Measurements from ENCODE around the gene SMTN.

Gene SMTN

DNA sequence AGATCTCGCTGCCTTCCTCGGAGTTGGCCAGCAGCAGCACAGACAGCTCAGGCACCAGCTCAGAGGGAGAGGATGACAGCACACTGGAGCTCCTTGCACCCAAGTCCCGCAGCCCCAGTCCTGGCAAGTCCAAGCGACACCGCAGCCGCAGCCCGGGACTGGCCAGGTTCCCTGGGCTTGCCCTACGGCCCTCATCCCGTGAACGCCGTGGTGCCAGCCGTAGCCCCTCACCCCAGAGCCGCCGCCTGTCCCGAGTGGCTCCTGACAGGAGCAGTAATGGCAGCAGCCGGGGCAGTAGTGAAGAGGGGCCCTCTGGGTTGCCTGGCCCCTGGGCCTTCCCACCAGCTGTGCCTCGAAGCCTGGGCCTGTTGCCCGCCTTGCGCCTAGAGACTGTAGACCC is 52.8 kb downstream of the SMTN start:
- H3K4me3 ChIP-seq (replicated peaks; ENCODE audit: low read depth, low read length) = no peak overlapping the region
- TF ChIP-seq, protein P1, sequence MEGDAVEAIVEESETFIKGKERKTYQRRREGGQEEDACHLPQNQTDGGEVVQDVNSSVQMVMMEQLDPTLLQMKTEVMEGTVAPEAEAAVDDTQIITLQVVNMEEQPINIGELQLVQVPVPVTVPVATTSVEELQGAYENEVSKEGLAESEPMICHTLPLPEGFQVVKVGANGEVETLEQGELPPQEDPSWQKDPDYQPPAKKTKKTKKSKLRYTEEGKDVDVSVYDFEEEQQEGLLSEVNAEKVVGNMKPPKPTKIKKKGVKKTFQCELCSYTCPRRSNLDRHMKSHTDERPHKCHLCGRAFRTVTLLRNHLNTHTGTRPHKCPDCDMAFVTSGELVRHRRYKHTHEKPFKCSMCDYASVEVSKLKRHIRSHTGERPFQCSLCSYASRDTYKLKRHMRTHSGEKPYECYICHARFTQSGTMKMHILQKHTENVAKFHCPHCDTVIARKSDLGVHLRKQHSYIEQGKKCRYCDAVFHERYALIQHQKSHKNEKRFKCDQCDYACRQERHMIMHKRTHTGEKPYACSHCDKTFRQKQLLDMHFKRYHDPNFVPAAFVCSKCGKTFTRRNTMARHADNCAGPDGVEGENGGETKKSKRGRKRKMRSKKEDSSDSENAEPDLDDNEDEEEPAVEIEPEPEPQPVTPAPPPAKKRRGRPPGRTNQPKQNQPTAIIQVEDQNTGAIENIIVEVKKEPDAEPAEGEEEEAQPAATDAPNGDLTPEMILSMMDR (IDR thresholded peaks at IDR 0.05; ENCODE audit: low read depth, low read length, missing control alignments) = no peak
- no peak for DNase-seq (ENCODE audit: extremely low read depth, low read depth)

DNA sequence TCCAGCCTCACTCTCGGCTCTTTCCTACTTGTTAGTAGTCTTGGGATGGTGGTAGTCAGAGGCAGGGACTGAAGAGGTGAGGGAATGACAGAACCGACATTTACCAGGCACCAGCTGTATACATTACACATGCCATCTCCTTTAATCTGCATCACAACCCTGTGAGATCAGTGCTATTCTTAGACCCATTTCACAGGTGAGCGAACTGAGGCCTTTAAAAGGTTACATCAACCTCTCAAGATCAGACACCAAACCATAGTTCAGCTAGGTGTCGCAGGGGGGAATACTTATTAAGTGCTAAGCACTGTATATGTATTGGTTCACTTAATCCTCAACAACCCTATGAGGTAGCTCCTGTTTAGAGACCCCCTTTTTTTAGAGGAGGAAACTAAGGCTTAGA is 53.6 kb downstream of the SMTN start:
- H3K4me3 ChIP-seq (replicated peaks; ENCODE audit: low read depth, low read length) = no peak overlapping the region
- DNase-seq (ENCODE audit: extremely low read depth, low read depth) = no peak
- TF ChIP-seq, protein P1 (IDR thresholded peaks at IDR 0.05; ENCODE audit: low read depth, low read length, missing control alignments) = no peak

DNA sequence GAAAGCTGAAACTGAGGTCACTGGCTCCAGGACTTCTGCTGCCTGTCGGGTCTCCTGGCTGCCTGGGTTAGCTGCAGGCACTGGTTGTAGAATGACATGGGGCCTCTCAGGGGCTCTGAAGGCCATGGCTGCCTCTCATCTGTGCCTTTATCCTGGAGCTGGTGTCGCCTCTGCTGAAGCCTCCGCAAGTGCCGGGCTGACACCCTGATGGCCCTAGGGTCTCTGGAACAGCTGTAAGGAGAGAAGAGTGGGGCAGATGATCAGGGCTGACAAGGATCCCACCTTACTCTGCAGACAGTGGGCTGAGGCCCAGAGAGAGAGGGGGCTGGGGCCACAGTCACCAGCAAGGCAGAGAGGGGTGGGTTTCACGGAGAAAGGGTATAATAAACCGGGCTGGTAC is 54.6 kb downstream of the SMTN start:
- TF ChIP-seq, protein P1 (IDR thresholded peaks at IDR 0.05; ENCODE audit: low read depth, low read length, missing control alignments) = no peak
- DNase-seq (ENCODE audit: extremely low read depth, low read depth) = no peak
- no peak overlapping the region for H3K4me3 ChIP-seq (replicated peaks; ENCODE audit: low read depth, low read length)

DNA sequence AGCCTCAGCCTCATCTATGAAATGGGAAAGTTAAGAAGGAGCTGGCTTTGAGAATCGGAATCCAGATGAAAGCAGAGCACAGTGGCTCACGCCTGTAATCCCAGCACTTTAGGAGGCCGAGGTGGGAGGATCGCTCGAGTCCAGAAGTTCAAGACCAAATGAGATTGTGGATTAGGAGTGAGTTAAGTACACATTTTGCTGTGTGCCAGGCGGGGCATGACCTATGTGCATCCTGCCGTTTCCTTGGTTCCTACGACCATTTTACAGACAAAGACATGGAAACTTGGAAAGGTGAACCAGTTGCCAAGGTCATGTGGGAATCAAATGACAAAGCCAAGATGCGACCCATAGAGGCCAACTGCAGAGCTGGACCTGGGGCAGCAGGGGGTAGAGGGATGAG is 55.0 kb downstream of the SMTN start:
- H3K4me3 ChIP-seq (replicated peaks; ENCODE audit: low read depth, low read length) = no peak overlapping the region
- TF ChIP-seq, protein P1 (IDR thresholded peaks at IDR 0.05; ENCODE audit: low read depth, low read length, missing control alignments) = no peak
- DNase-seq (ENCODE audit: extremely low read depth, low read depth) = no peak

DNA sequence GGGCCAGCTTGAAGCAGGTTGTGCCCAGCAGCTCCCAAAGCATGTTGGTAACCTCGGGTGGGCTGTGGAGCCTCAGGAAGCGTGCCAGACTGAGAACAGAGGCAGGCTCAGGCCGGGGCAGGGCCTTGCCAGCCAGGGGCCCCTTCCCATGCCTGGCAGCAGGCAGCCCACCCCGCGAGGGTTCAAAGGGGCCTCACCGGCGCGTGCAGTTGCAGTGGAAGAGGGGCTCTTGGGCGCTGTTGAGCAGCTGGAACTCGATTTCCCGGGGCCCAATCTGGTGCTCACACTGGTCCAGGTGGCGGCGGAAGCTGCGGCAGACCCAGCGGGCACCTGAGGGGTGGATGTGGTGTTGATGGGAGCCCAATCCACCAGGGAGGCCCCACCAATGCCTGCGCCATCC is 55.6 kb downstream of the SMTN start:
- TF ChIP-seq, protein P1 (IDR thresholded peaks at IDR 0.05; ENCODE audit: low read depth, low read length, missing control alignments) = no peak
- H3K4me3 ChIP-seq (replicated peaks; ENCODE audit: low read depth, low read length) = no peak overlapping the region

DNA sequence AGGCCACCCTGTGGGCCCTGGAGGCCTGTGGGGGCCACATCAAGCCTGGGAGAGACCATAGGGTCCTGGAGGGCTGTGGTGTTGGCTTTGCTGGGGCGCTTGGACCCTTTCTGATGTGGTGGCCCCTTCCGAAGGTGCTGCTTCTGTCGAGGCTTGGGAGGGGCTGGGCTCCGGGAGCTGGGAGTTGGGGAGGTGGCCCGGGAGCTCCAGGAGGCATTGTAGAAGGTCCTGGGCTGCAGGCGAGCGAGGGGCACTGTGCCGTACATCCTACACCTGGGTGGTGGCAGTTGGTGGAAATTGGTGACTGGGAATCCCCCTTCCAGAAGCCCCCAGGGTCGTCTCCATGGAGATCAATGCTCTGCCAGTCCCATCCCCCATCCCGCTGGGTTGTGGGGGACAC is 56.6 kb downstream of the SMTN start:
- DNase-seq (ENCODE audit: extremely low read depth, low read depth) = no peak
- H3K4me3 ChIP-seq (replicated peaks; ENCODE audit: low read depth, low read length) = no peak overlapping the region
- TF ChIP-seq, protein P1 (IDR thresholded peaks at IDR 0.05; ENCODE audit: low read depth, low read length, missing control alignments) = no peak

More for the DNA sequence above, 55.6 kb downstream of the SMTN start:
- DNase-seq (ENCODE audit: extremely low read depth, low read depth) = no peak

DNA sequence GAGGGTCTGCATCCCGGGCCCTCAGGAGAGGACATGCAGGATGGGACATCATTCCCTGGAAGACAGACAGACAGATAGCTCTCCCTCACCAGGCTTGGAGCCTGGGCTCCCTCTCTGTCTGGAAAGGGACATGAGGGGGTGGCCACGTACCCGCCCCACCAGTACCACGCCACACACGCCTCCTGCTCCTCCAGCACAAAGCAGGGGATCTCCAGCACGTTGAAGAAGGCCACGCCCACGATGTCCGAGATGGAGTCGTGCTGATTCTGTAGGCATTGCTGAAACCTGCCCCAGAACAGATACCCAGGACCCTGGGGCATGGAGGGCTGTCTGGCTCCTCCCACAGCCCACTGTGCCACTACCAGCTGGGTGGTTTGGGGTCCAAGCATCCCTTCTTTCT is 57.0 kb downstream of the SMTN start:
- TF ChIP-seq, protein P1 (IDR thresholded peaks at IDR 0.05; ENCODE audit: low read depth, low read length, missing control alignments) = no peak
- no peak for DNase-seq (ENCODE audit: extremely low read depth, low read depth)
- H3K4me3 ChIP-seq (replicated peaks; ENCODE audit: low read depth, low read length) = no peak overlapping the region
